Peyer's patch (tissue), 4 donors: ENCODE results near the gene SGTA. TPM values are rescaled to one million over a fixed set of nuclear protein-coding genes. Genes with fewer than 3 reads are reported as not detected.

Experiments used
- DNase-seq, 3 donors: peaks; one replicate each; pipeline ENCODE4 v3.0.0-alpha.2; 2017 to 2019
- H3K27ac ChIP-seq, 4 donors: fragments of 200-600 bp; sonication (generic); one replicate each; pipeline ENCODE4 v1.5.1; 2016 to 2019
- H3K27me3 ChIP-seq, 2 donors: fragments of 200-600 bp; sonication (generic); one replicate each; pipeline ENCODE4 v1.5.1; 2019
- H3K36me3 ChIP-seq, 3 donors: fragments of 200-600 bp; sonication (generic); one replicate each; pipeline ENCODE4 v1.5.1; 2016 to 2019
- H3K4me1 ChIP-seq, 4 donors: fragments of 200-600 bp; sonication (generic); one replicate each; pipeline ENCODE4 v1.5.1; 2016 to 2019
- H3K4me3 ChIP-seq, 4 donors: fragments of 200-600 bp; sonication (generic); 1 replicate in 3 of 4; 2 replicates in 1 of 4; pipeline ENCODE4 v1.5.1; 2016 to 2019; ENCODE audit warnings: mild to moderate bottlenecking in 1 of 4
- H3K9me3 ChIP-seq, 4 donors: fragments of 200-600 bp; sonication (generic); one replicate each; pipeline ENCODE4 v1.5.1; 2016 to 2019; ENCODE audit warnings: mild to moderate bottlenecking in 1 of 4
- POLR2A ChIP-seq, 2 donors: fragments of 450-650 bp; IDR thresholded peaks; one replicate each; pipeline ENCODE4 v1.5.1; 2017; ENCODE audit warnings: antibody characterized with exemption in 2 of 2, mild to moderate bottlenecking in 2 of 2, moderate library complexity in 2 of 2
- total RNA-seq, 4 donors: library from RNA; depleted of rRNA; stranded (reverse); fragments of >200 nt; gene quantifications; one replicate each; pipeline ENCODE4 v1.1.0, GENCODE V29; 2016
- TF ChIP-seq, protein P1 (sequence below), 6 experiments: fragments of 450-650 bp in 4 of 6; fragments of 200-600 bp in 2 of 6; sonication (generic) in 1 of 6; IDR thresholded peaks; one replicate each; pipeline ENCODE4 v1.5.1; 2017 to 2019; ENCODE audit warnings: antibody characterized with exemption in 6 of 6, mild to moderate bottlenecking in 3 of 6, moderate library complexity in 1 of 6

The SGTA gene
- total RNA-seq, 4 donors from 2014 or later, result 26.4 to 62.5 (median 45.7) TPM

DNA sequence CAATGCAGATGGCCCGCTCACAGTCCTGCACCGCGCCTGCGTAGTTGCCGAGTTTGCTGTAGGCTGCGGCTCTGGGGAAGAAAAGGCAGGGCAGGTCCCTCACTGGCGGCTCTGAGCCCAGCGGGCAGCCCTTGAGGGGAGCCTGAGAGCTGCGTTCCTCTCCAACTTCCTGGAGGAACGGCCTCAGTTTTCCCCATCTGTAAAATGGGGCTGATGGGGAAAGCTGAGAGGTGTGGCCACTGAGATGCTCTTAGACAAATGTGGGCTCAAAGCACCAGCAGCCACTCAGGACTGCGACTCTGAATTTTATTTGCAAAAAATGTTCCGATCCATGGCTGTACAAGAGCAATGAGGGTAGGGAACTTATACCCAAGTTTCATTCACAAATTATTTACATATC, 19.4 kb downstream of the SGTA start:
- no peaks in the 10 kb centered on the region for H3K9me3 ChIP-seq
- no peak for TF ChIP-seq POLR2A (IDR thresholded peaks at IDR 0.05)
- TF ChIP-seq, protein P1, sequence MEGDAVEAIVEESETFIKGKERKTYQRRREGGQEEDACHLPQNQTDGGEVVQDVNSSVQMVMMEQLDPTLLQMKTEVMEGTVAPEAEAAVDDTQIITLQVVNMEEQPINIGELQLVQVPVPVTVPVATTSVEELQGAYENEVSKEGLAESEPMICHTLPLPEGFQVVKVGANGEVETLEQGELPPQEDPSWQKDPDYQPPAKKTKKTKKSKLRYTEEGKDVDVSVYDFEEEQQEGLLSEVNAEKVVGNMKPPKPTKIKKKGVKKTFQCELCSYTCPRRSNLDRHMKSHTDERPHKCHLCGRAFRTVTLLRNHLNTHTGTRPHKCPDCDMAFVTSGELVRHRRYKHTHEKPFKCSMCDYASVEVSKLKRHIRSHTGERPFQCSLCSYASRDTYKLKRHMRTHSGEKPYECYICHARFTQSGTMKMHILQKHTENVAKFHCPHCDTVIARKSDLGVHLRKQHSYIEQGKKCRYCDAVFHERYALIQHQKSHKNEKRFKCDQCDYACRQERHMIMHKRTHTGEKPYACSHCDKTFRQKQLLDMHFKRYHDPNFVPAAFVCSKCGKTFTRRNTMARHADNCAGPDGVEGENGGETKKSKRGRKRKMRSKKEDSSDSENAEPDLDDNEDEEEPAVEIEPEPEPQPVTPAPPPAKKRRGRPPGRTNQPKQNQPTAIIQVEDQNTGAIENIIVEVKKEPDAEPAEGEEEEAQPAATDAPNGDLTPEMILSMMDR (IDR thresholded peaks at IDR 0.05), result no peak
- no peaks in the 10 kb centered on the region for H3K4me1 ChIP-seq
- no peak overlapping the region for H3K4me3 ChIP-seq
- H3K27ac ChIP-seq, result no peak overlapping the region
- H3K27me3 ChIP-seq, result no peaks in the 10 kb centered on the region
- peaks cover 0 to 90% (median 0%) of the 10 kb centered on the region in 3 donors for H3K36me3 ChIP-seq
- DNase-seq, result no peak

DNA sequence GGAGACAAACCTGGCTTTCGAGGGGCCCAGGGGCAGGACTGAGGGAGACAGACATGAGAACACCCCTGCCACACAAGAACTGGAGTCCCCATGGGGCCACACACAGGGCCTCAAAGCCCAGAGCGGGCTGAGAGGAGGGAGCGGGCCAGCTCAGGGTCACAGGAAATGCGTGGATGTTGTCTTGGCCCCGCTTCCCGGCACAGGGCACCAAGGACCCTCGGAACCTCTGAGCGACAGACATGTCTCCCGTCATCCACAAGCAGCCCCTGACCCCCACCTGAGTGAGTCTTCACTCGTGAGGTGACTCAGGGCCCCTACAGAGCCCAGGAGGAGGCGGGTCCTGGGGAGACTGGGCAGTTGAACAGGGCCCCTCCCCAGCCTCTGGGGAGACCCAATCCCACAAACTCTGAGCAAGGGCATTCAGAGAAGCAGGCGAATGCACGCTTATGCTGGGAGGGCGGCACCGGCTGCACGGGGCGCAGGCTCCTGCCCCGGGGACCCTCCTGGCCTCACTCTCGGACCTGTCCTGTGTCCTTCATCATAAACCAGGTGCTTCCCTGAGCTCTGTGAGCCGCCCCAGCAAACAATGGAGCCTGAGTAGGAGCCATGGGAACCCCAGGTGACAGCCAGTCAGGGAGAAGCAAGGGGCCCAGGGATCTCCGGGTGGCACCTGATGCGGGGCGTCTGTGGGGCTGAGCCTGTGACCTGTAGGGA, 20.1 kb downstream of the SGTA start:
- DNase-seq, result no peak
- no peaks in the 10 kb centered on the region for H3K9me3 ChIP-seq
- H3K4me1 ChIP-seq, result no peaks in the 10 kb centered on the region
- H3K27ac ChIP-seq, result no peak overlapping the region
- H3K36me3 ChIP-seq, result peaks cover 0 to 93% (median 0%) of the 10 kb centered on the region in 3 donors
- H3K27me3 ChIP-seq, result no peaks in the 10 kb centered on the region
- TF ChIP-seq POLR2A (IDR thresholded peaks at IDR 0.05), result no peak
- TF ChIP-seq, protein P1 (IDR thresholded peaks at IDR 0.05), result no peak
- no peak overlapping the region for H3K4me3 ChIP-seq

DNA sequence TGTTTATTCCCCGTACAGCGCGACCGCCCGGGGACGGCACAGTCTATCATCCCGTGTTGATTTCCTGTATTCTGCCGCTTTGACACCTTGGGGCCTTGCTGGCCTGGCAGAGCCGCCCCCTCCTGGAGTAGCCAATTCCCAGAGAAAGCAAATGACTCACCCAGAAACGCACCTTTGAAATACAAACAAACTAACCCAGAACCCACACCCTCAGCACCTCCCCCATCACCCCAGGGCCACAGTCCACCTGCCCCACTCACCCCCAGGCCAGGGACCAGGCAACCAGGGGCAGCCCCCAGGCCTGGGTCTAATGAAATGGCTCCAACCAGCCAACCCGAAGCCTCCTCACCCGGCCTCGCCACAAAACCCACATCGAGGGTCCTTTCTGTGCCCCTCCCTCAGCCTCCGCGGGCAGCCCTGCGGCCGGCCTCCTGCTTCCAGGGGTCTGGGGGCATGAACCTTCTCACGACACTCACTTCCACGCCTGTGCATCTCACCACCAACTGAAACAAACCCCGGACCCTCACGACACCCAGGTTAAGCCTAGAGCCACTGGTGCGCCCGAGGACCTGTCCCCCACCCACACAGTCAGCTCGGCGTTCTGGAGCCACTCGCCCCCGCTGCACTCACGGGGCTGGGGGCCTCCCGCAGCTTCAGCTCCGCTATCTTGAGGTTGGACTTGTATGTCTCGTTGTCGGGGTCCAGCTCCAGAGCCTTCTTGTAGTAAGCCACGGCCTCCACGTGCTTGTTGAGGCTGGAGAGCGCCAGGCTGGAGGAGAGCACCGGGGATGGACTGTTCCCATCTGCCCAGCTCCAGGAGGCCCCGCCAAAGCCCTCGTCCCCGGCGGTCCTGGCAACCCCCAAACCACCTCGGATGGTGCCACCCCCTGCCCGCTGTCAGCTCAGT, 20.9 kb downstream of the SGTA start:
- Histone ChIP-seq H3K27me3 (no peaks in the 10 kb centered on the region), H3K9me3 (no peaks in the 10 kb centered on the region), H3K36me3 (peaks cover 0 to 93% (median 0%) of the 10 kb centered on the region in 3 donors), H3K27ac (no peak overlapping the region), H3K4me3 (no peak overlapping the region), H3K4me1 (no peaks in the 10 kb centered on the region)
- no peak for TF ChIP-seq POLR2A (IDR thresholded peaks at IDR 0.05)
- TF ChIP-seq, protein P1 (IDR thresholded peaks at IDR 0.05), result no peak
- no peak for DNase-seq

DNA sequence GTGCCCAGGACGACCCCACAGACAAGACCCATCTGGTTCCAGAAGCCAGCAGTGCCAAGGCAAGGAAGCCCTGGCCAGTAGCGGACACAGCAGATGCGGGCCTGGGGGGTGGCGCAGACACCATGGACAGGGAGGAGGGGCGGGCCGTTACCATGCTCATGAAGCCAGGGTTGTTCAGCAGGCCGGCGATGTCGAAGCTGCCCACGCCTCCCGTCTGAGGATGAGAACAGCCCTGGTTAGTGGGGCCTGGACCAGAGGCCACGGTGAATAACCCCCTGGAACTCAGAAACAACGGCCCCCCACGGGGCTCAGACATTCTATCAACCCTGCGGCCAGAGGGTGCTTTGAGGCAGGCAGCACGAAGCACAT, 21.8 kb downstream of the SGTA start:
- H3K4me3 ChIP-seq, result no peak overlapping the region
- no peak for DNase-seq
- no peak overlapping the region for H3K27ac ChIP-seq
- H3K4me1 ChIP-seq, result no peaks in the 10 kb centered on the region
- no peaks in the 10 kb centered on the region for H3K27me3 ChIP-seq
- no peaks in the 10 kb centered on the region for H3K9me3 ChIP-seq
- H3K36me3 ChIP-seq, result peaks cover 0 to 93% (median 0%) of the 10 kb centered on the region in 3 donors
- TF ChIP-seq, protein P1 (IDR thresholded peaks at IDR 0.05), result no peak
- no peak for TF ChIP-seq POLR2A (IDR thresholded peaks at IDR 0.05)

DNA sequence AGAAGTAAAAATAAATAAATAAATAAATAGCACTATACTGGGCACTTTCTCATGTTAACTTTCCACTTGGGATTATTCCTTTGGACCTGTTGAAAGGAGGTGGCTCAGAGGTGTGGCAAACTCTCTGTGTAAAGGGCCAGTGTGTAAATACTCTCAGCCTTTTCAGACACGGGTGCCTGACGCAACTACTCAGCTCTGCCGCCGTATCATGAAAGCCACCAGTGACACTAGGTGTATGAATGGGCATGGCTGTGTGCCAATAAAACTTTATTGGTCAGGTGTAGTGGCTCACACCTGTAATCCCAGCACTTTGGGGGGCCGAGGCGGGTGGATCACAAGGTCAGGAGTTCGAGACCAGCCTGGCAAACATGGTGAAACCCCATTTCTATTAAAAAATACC, 23.1 kb downstream of the SGTA start:
- H3K4me3 ChIP-seq, result no peak overlapping the region
- no peak overlapping the region for H3K27ac ChIP-seq
- no peaks in the 10 kb centered on the region for H3K9me3 ChIP-seq
- peaks cover 0 to 93% (median 0%) of the 10 kb centered on the region in 3 donors for H3K36me3 ChIP-seq
- H3K27me3 ChIP-seq, result no peaks in the 10 kb centered on the region
- TF ChIP-seq, protein P1 (IDR thresholded peaks at IDR 0.05), result no peak
- no peak for TF ChIP-seq POLR2A (IDR thresholded peaks at IDR 0.05)
- H3K4me1 ChIP-seq, result no peaks in the 10 kb centered on the region
- no peak for DNase-seq
